HG02763 (cell line): Measurements from ENCODE around the gene ZFP2.
"Not testable (repeated sequence)": the region's sequence is repeated elsewhere in the genome, so short reads cannot be mapped to it uniquely, and the experiment has no call there.

Experiments
- ATAC-seq: cut with Tn5 transposase; IDR thresholded peaks from one replicate; pipeline ENCODE4 v1.9.1; 2021; ENCODE audit warnings: mild to moderate bottlenecking, moderate library complexity; ENCODE audit not compliant: unreplicated experiment

Gene ZFP2

GRCh38 chr5:178895615-178896571, at the start of gene ZFP2:
TSS of gene ZFP2 (plus strand) at chr5:178895913. CDS start at chr5:178931314, 35,401 bp downstream.
- no peak for ATAC-seq

GRCh38 chr5:178849316-178849715, 46.4 kb upstream of the ZFP2 start:
- ATAC-seq = no peak

- no peak for ATAC-seq
Measured at GRCh38 chr5:178851951-178852350, 43.8 kb upstream of the ZFP2 start.

GRCh38 chr5:178854284-178854683, 41.4 kb upstream of the ZFP2 start:
- ATAC-seq = no peak

GRCh38 chr5:178859625-178860521, 35.8 kb upstream of the ZFP2 start, which contains the start of gene ZNF354B:
TSS of gene ZNF354B (plus strand) at chr5:178859953. CDS start at chr5:178861048, 1,095 bp downstream.
- peak; percentile 97 for ATAC-seq

- not testable (repeated sequence) for ATAC-seq
Measured at GRCh38 chr5:178860615-178861014, 35.1 kb upstream of the ZFP2 start.

- ATAC-seq = no peak
Measured at GRCh38 chr5:178861627-178862026, 34.1 kb upstream of the ZFP2 start.

GRCh38 chr5:178866946-178867345, 28.8 kb upstream of the ZFP2 start:
- no peak for ATAC-seq

GRCh38 chr5:178869577-178869976, 26.1 kb upstream of the ZFP2 start:
- ATAC-seq = no peak

GRCh38 chr5:178870411-178870810, 25.3 kb upstream of the ZFP2 start:
- ATAC-seq = no peak

GRCh38 chr5:178872302-178872701, 23.4 kb upstream of the ZFP2 start:
- no peak for ATAC-seq

- not testable (repeated sequence) for ATAC-seq
Measured at GRCh38 chr5:178883115-178883694, 12.5 kb upstream of the ZFP2 start.

GRCh38 chr5:178883815-178884430, 11.8 kb upstream of the ZFP2 start:
- ATAC-seq = no peak

- no peak for ATAC-seq
Measured at GRCh38 chr5:178899289-178899688, 3.6 kb downstream of the ZFP2 start.

GRCh38 chr5:178902849-178903248, 7.1 kb downstream of the ZFP2 start:
- no peak for ATAC-seq

GRCh38 chr5:178931846-178932760, 36.4 kb downstream of the ZFP2 start:
- no peak for ATAC-seq

- no peak for ATAC-seq
Measured at GRCh38 chr5:178940569-178941360, 45.1 kb downstream of the ZFP2 start, which contains the start of gene ZNF454. TSS of gene ZNF454 (plus strand) at chr5:178941198. CDS start at chr5:178942792, 1,594 bp downstream.

- no peak for ATAC-seq
Measured at GRCh38 chr5:178941361-178941760, 45.6 kb downstream of the ZFP2 start.
